GM21619 (cell line): Measurements from ENCODE around the gene ITGAV.
A peak's percentile ranks its signal among the peaks of the same experiment; 100 is the strongest.

Experiments used
- ATAC-seq: cut with Tn5 transposase; IDR thresholded peaks from one replicate; pipeline ENCODE4 v1.9.1; 2021; ENCODE audit not compliant: unreplicated experiment

The ITGAV gene

GRCh38 chr2:186573531-186573930 lies 16.3 kb upstream of the ITGAV start:
- ATAC-seq: no peak

GRCh38 chr2:186575302-186575701 lies 14.6 kb upstream of the ITGAV start:
- peak; percentile 64 for ATAC-seq

- no peak for ATAC-seq
Measured at GRCh38 chr2:186575856-186576255, 14.0 kb upstream of the ITGAV start.

DNA sequence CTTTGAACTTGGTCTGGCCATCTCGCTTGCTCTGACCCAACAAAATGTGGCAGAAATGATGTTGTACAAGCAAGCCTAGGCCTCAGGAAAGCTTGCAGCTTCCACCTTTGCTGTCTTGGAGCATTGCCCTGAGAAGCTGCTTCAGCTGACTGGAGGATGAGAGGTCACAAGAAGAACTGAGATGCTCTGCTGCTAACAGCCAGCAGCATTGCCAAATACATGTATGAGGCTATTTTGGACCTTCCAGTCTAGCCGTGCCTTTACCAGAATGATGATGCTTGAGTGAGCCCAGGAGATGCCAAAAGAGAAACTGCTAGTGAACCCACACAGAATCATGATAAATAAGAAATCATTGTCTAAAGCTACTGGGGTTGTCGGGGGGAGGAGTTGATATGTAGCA lies 13.2 kb upstream of the ITGAV start:
- no peak for ATAC-seq

DNA sequence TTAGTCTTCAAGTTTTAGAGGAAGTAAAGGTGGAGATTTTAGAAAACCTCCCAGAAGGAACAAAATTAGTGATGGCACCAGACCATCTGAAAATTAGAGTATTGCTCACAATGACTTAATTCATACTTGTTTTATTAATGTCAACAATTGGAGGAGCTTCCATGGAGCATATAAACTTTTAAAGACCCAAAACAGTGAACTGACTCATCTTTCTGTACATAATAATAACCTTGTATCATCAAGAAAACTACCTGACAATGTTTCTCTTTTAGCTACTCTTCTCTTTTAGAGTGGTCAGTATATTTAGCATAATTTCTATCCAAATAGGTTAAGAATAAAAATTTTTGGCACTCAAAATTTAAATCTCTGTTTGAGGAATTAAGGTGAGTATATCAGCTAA lies 7.2 kb upstream of the ITGAV start:
- no peak for ATAC-seq

- ATAC-seq: no peak
Measured at GRCh38 chr2:186584053-186584452, 5.8 kb upstream of the ITGAV start.

DNA sequence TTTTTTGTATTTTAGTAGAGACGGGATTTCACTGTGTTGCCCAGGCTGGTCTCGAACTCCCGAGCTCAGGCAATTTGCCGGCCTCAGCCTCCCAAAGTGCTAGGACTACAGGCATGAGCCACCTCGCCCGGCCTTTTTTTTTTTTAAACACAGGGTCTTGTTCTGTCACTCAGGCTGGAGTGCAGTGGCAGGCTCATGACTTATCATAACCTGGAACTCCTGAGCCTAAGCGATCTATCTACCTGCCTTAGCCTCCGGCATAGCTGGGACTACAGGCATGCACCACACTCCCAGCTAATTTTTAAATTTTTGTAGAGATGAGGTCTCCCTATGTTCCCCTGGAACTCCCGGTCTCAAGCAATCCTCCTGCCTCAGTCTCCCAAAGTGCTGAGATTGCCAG lies 1.4 kb upstream of the ITGAV start:
- no peak for ATAC-seq

DNA sequence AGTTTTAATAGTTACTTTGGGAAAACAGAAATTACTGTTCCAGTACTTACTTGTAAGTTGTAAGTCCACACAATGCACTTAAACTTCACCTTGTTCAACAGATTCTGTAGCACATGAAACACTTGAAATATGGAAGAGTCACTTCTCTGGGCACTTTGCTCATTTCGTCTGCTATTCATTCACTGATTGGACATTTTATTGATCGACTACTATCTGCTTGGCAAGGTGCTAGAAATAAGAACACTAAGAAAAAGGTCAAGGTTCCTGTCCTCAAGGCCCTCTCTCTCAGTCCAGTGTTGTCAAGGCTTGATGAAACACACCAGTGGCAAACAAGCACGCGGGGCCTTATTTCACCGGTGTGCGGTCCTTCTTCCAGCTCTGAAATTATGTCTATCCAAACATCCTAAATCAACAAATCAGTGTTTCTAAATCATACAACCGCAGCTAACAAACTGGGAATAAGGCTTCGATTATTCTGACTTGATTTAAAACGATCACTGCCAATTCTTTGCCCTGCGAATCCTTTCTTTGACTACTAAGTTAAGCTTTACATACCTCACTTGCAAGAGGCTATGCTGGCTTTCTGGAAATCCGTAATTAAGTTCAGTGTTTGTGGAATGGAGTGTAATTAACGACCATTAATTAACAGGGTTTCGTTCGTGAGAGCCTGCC lies 780 bp upstream of the ITGAV start:
- ATAC-seq: no peak

- ATAC-seq: no peak
Measured at GRCh38 chr2:186590350-186590758, 498 bp downstream of the ITGAV start.

DNA sequence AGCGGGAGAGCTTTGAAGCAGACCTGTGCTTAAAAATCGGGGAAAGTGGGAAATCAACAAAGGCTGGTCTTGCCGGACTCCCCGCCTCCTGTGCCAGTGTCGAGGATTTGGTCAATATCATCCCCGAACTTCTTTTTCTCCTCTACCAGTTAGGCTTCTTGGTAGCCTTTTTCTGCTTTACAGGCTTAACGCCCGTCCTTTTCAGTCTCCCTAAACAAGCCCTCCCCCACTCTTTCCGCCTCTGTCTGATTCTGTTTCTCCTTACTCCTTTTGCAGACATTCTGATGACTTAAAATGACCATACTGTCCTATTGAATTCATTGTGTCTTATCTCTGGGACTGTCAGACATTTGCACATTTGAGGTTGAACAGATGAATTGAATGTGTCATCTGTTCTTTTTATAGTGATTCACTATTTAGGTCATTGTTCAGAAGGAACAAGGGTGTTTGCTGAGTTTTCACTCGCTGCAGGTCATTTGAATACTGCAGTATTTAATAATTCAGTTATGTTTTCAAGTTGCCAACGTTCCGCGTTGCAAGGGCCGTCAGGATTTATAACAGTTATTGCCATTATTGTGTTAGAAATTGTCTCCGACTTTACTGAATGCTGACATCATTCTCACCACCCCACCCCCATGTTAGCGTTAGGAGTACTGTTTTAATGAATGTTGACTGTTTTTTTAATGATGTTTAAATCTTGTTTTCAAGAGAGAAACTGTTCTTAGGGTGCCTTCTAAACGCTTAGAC lies 1.1 kb downstream of the ITGAV start:
- no peak for ATAC-seq

DNA sequence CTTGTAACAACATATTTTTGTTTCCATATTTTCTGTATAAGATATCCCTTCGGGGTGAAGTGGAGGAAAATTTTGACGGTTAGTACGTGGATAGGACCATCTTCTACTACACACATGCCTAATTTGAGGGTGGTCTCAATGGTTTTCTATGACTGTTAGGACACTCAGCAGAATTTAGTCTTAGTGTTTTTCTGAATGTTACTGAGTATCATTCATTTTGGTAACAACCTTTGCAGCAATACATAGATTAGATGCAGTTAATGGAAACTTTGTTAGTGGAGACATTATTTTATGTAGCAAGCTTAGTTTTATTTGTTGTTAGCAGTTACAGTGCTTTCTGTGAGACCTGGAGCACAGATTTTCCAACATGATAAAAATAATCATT lies 1.6 kb downstream of the ITGAV start:
- ATAC-seq: no peak

- ATAC-seq: no peak
Measured at GRCh38 chr2:186592137-186592875, 2.5 kb downstream of the ITGAV start.

- ATAC-seq: no peak
Measured at GRCh38 chr2:186593523-186593922, 3.7 kb downstream of the ITGAV start.

- no peak for ATAC-seq
Measured at GRCh38 chr2:186594001-186594722, 4.3 kb downstream of the ITGAV start.

DNA sequence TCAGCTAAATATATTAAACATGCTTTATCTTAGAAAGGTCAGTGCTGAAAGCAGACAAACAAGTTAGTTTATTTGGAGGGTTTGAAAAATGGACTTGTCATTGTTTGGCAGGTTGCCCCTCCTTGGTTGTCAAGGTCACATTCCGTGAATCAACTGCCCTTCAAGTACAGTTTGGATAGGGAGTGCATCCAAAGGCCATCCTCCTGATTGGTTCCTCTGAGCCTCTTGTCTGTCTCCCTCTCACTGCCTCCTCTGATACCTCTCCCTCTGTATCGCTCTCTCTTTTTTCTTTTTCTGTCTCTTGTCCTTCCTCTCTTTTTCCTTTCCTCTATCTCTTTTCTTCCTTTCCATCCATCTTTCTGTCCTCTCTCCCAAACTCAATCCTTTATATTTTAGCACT lies 5.4 kb downstream of the ITGAV start:
- ATAC-seq: no peak

DNA sequence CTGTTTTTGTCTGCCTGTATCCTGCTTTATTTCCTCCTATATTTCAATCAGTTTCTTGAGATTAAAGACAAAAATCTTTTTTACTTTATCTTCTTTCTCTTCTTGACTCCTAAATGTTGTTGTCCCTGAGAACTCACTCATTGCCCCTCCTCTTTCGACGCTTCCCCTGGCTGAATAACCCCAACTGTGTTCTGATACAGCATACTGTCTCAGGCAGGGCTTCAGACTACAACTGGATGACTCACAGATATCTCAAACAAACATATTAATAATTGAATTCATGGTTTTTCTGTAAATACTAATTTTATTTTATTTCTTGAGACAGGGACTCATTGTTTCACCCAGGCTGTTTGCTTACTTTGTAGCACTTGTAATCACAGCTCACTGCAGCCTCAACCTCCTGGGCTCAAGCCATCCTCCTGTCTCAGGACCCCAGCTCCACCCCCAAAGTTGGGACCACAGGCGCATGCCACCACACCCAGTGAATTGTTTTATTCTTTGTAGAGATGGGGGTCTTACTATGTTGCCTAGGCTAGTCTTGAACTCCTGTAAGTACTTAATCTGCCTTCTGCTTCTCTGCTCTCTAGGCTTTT lies 9.4 kb downstream of the ITGAV start:
- ATAC-seq: no peak

GRCh38 chr2:186603286-186603685 lies 13.4 kb downstream of the ITGAV start:
- no peak for ATAC-seq

DNA sequence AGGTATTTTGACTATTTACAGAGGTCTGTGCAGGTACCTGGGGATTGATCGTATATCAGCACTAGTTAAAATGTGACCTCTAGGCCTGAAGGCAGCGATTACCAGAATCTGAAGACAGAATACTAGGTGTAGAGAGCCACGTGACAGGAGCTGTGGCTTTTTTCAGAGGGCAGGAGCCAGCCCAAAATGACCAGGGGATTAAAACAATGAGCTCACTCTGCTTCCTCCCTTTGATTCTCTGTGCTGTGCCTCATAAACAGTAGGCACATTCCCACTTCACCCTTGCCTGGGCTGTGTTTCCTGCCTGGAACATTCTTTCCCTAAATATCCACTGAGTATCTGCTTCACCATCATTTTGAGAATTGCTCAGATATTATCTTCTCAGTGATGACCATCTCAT lies 15.2 kb downstream of the ITGAV start:
- no peak for ATAC-seq

- no peak for ATAC-seq
Measured at GRCh38 chr2:186607660-186608324, 17.9 kb downstream of the ITGAV start.

DNA sequence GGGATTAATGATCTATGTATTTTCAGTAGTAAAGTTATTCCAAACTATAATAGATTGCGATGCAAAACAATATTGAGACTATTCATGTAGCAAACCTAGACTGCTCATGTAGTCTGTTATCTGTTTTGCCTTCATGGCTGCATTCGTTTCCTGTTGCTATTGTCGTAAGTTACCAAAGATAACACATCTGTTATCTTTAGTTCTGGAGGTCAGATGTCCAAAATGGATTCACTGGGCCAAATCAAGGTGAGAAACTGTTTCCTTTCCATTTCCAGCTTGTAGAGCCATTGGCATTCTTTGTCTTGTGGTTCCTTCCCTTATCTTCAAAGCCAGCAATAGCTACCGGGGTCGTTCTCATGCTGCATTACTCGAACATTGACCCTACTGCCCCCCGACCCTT lies 20.9 kb downstream of the ITGAV start:
- no peak for ATAC-seq

GRCh38 chr2:186611526-186611925 lies 21.7 kb downstream of the ITGAV start:
- no peak for ATAC-seq
